GM12872 (cell line): ENCODE measurements around the gene TRIM38.

ENCODE experiments used
- TF ChIP-seq, protein P1 (sequence below): IDR thresholded peaks from 3 replicates; pipeline ENCODE4 v1.5.1; 2011; ENCODE audit warnings: low read depth, mild to moderate bottlenecking, low read length, moderate library complexity; ENCODE audit not compliant: insufficient read depth

TRIM38 gene, protein sequence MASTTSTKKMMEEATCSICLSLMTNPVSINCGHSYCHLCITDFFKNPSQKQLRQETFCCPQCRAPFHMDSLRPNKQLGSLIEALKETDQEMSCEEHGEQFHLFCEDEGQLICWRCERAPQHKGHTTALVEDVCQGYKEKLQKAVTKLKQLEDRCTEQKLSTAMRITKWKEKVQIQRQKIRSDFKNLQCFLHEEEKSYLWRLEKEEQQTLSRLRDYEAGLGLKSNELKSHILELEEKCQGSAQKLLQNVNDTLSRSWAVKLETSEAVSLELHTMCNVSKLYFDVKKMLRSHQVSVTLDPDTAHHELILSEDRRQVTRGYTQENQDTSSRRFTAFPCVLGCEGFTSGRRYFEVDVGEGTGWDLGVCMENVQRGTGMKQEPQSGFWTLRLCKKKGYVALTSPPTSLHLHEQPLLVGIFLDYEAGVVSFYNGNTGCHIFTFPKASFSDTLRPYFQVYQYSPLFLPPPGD

DNA sequence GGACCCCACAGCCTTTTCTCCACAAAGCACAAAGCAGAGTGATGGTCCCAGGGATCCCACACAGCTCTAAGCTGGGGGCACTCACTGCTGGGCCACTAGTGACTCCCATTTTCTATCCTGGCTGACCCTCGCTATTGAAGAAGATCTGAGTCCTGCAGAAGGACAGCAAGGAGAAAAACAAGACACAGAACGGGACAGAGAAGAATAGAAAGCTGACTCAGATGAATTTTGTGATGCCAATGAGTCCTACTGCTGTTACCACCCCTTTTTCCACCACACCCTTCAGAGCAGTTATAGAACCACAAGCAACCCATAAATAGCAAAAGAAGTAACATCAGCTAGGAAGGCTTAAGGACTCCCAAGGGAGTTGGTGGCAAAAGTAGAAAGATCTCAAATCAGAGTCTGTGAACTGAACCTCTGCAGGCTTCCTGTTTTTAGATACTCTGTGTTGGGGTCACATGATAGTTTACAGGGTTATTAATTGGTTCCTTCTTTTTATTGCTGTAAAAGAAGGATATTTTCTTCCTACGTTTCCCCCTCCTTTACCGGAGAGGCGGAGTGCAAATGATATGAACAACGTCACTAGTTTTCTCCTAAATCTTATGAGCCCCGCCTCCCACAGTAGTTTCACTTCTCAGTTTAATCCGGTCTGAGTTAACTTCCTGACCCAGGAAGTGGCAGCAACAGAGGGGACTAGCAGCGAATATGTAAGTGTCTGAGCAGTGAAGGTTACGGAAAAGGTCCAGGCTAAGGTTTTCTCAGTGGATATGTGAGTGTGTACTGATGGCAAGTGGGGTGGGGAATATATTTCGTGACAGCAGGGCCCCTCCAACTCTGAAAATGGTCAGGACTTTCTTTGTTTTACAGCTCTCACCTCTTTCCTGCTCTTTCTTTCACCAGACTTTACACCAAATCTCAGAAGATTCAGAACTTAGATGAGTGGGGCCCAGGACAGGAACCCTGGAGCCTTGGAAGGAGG lies at the start of gene TRIM38:
Gene TRIM38, plus strand, starts transcription at position 654 of the 979 bp plus-strand sequence. CDS start 3,721 bp downstream, outside the sequence.
- TF ChIP-seq, protein P1, sequence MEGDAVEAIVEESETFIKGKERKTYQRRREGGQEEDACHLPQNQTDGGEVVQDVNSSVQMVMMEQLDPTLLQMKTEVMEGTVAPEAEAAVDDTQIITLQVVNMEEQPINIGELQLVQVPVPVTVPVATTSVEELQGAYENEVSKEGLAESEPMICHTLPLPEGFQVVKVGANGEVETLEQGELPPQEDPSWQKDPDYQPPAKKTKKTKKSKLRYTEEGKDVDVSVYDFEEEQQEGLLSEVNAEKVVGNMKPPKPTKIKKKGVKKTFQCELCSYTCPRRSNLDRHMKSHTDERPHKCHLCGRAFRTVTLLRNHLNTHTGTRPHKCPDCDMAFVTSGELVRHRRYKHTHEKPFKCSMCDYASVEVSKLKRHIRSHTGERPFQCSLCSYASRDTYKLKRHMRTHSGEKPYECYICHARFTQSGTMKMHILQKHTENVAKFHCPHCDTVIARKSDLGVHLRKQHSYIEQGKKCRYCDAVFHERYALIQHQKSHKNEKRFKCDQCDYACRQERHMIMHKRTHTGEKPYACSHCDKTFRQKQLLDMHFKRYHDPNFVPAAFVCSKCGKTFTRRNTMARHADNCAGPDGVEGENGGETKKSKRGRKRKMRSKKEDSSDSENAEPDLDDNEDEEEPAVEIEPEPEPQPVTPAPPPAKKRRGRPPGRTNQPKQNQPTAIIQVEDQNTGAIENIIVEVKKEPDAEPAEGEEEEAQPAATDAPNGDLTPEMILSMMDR: no peak

DNA sequence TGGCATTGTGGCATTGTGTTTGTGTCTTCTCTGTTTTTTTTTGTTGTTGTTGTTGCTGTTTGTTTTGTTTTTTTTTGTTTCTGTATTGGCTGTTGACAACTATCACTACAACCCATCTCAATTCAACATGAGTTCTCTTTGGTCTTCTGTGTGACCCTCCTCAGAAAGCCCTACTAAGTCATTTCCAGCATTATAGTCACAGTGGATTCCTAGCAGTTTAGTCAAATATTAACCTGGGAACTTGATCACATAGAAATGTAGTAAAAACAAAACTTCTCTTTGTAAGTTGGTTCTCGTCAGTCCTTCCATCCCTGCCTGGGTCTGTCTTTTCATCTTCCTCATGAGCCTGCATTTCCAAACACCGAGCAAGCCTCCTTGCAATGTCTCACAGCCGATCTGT lies 48.9 kb upstream of the TRIM38 start:
- TF ChIP-seq, protein P1: no peak

DNA sequence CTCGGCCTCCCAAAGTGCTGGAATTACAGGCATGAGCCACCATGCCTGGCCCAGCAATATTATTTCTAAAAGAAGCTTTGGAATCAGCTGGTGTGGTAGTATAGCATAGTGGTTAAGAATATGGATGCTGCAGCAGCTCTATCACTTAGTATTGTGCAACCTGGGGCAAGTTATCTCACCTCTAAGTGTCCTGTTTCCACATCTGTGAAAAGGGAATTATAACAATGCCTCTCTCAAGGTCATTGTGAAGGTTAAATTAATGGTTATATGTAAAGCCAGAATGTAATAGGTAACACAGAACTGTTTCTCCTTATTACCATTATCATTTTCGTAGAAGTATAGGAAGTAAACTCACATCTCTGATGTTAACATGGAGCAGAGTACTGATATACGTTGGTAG lies 46.3 kb upstream of the TRIM38 start:
- TF ChIP-seq, protein P1: no peak

DNA sequence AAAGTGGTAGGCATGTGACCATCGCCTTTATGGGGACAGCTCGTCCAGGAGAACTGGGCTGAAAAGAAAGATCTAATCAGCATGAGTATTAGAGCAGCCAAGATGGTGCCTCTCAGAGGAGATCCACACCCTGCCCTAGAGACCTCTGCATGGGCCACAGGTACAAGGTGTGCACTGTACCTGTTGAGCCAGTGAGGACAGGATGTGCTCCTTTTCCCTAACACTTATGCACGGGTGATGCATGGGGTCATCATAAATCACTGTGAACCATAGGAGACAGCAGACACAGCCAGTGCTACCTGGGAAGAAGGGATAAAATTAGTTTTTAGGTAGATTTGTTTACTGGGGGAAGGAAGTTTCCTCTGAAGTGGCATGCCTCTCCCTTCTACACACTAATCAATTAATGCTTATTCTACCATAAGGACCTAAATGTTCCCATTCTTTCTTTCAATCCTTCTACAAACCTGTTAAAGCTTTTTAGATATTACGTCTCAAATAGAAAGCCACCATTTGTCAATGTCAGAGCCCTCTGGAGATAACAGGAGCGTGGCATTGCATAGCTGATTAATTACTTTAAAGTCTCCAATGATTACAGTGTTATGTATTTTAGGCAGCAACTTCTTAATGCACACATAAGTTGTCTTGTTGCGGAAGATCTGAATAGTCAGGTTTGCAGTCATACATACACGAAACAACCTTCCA lies 45.7 kb upstream of the TRIM38 start:
- TF ChIP-seq, protein P1: no peak

DNA sequence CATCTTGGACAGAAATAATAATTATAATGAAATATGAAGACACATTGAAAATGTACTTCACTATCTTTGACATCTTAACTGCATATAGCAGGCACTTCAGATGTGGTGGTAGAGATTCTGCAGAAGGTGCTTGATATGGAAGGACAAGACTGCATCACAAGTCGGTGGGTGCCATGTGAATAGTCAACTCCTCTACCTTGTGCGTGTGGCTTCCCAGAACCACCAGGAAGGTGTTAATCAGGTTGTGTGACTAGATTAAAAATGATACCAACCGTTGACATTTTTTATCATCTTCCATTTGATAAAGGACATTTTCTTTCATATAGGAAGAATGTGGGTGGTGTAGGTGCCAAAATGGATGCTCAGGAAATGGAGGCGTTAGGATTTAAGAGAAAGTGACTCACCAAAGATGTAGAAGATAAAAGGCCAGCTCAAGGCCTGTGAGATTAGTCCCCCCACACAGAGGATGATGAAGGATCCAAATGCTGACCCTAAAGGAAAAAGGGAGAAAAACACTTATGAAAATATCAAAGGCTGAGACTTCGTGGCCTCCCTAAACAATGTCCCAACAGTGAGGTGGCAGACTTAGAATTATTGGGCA lies 44.4 kb upstream of the TRIM38 start:
- TF ChIP-seq, protein P1: no peak

DNA sequence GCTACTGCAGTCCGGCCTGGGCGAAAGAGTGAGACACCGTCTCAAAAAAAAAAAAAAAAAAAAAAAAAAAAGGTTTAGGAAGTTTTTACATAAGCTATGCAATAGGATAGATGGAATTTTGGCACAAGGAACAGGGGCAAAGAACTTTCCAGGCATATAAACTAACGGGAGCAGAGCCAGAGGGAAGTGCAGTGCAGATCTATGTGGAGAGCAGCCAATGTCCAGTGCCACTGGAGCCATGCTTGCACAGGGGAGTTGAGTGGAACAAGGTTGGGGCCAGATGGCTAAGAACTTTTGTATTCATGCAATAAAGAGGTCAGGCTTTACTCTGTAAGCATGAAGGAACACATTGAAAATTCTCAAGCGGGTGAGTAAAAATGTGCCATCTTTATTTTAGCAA lies 42.9 kb upstream of the TRIM38 start:
- TF ChIP-seq, protein P1: no peak
